IMR-90 (cell line): ENCODE results near the gene SCYL2. TPM values are rescaled to one million over a fixed set of nuclear protein-coding genes. Genes with fewer than 3 reads are reported as not detected.

Source experiments
- ATAC-seq: fragments of 200-7000 bp; cut with Tn5 transposase; 2 replicates; pipeline ENCODE4 v1.9.1; 2020; ENCODE audit warnings: low read depth, mild to moderate bottlenecking, moderate library complexity
- BruUV-seq: library from RNA; stranded (reverse); fragments of 400-500 nt; replicated peaks from 2 replicates; lab custom pipeline; 2021; lab: Mats Ljungman, UMichigan
- CTCF ChIA-PET: fragments of 300-600 bp; formaldehyde crosslinking; extraction: SDS; loops from one replicate; lab custom pipeline; 2021; ENCODE audit warnings: antibody characterized with exemption; lab: Yijun Ruan, JAX
- POLR2A ChIA-PET: fragments of 300-600 bp; sonication (Branson Sonifier 250); formaldehyde crosslinking; loops from one replicate; lab custom pipeline; 2022; ENCODE audit warnings: antibody characterized with exemption; ENCODE audit not compliant: unreplicated experiment; lab: Charles Lee
- DNase-seq: peaks from one replicate; pipeline ENCODE4 v3.0.0; 2013
- H2AFZ ChIP-seq: replicated peaks from 2 replicates; pipeline ENCODE3; 2013; ENCODE audit warnings: low read length, mild to moderate bottlenecking; ENCODE audit not compliant: poor library complexity
- H2AK5ac ChIP-seq: 2 replicates; pipeline ENCODE4 v1.6.1; 2013; ENCODE audit warnings: low read depth, low read length, inconsistent platforms
- H2AK9ac ChIP-seq: replicated peaks from 2 replicates; pipeline ENCODE3; 2013; ENCODE audit warnings: mild to moderate bottlenecking, low read depth, low read length, moderate library complexity; ENCODE audit not compliant: poor library complexity
- H2BK120ac ChIP-seq: 2 replicates; pipeline ENCODE4 v1.6.1; 2013; ENCODE audit warnings: low read depth, low read length, inconsistent platforms
- H2BK15ac ChIP-seq: 3 replicates; pipeline ENCODE4 v1.6.1; 2013; ENCODE audit warnings: low read depth, low read length, inconsistent platforms
- H2BK20ac ChIP-seq: 2 replicates; pipeline ENCODE4 v1.6.1; 2013; ENCODE audit warnings: low read depth, mild to moderate bottlenecking, inconsistent platforms, low read length, moderate library complexity
- H2BK5ac ChIP-seq: 2 replicates; pipeline ENCODE4 v1.6.1; 2013; ENCODE audit warnings: mild to moderate bottlenecking, low read depth, low read length, inconsistent platforms; ENCODE audit not compliant: poor library complexity, severe bottlenecking
- H3K14ac ChIP-seq: replicated peaks from 2 replicates; pipeline ENCODE4 v1.6.1; 2013; ENCODE audit warnings: low read depth, low read length, inconsistent platforms
- H3K18ac ChIP-seq: 2 replicates; pipeline ENCODE4 v1.6.1; 2013; ENCODE audit warnings: low read depth, low read length, control low read depth
- H3K23ac ChIP-seq: 2 replicates; pipeline ENCODE4 v1.6.1; 2013; ENCODE audit warnings: low read depth, low read length, inconsistent platforms
- H3K27ac ChIP-seq: 2 replicates; pipeline ENCODE4 v1.5.1; 2013; ENCODE audit warnings: mild to moderate bottlenecking, control low read depth, low read length; ENCODE audit not compliant: insufficient read depth
- H3K27me3 ChIP-seq: 2 replicates; pipeline ENCODE4 v1.6.1; 2013; ENCODE audit warnings: low read length; ENCODE audit not compliant: control insufficient read depth, insufficient read depth
- H3K36me3 ChIP-seq: 2 replicates; pipeline ENCODE4 v1.6.1; 2013; ENCODE audit warnings: low read length, mixed read lengths; ENCODE audit not compliant: control insufficient read depth, insufficient read depth
- H3K4ac ChIP-seq: 2 replicates; pipeline ENCODE4 v1.6.1; 2013; ENCODE audit warnings: low read depth, low read length, inconsistent platforms
- H3K4me1 ChIP-seq: 2 replicates; pipeline ENCODE4 v1.6.1; 2013; ENCODE audit warnings: low read length, mixed read lengths; ENCODE audit not compliant: control insufficient read depth, insufficient read depth
- H3K4me2 ChIP-seq: 2 replicates; pipeline ENCODE4 v1.6.1; 2013; ENCODE audit warnings: low read depth, mild to moderate bottlenecking, control low read depth, low read length, moderate library complexity
- H3K4me3 ChIP-seq: 2 replicates; pipeline ENCODE4 v1.5.1; 2013; ENCODE audit warnings: low read depth, mild to moderate bottlenecking, control low read depth, low read length, moderate library complexity; ENCODE audit not compliant: insufficient read depth
- H3K56ac ChIP-seq: 2 replicates; pipeline ENCODE4 v1.6.1; 2013; ENCODE audit warnings: low read length, inconsistent platforms; ENCODE audit not compliant: insufficient read depth; ENCODE audit errors: extremely low read depth
- H3K79me1 ChIP-seq, 2 experiments: 2 replicates each; pipeline ENCODE4 v1.6.1; 2013; ENCODE audit warnings: low read length in 2 of 2, inconsistent platforms in 1 of 2, low read depth in 1 of 2
- H3K9ac ChIP-seq: 2 replicates; pipeline ENCODE4 v1.6.1; 2013; ENCODE audit warnings: low read depth, low read length, control low read depth
- H3K9me1 ChIP-seq: 2 replicates; pipeline ENCODE4 v1.6.1; 2013; ENCODE audit warnings: low read length, inconsistent platforms; ENCODE audit not compliant: insufficient read depth
- H3K9me3 ChIP-seq: 2 replicates; pipeline ENCODE4 v1.6.1; 2013; ENCODE audit warnings: low read length; ENCODE audit not compliant: control insufficient read depth, insufficient read depth
- H4K20me1 ChIP-seq: 2 replicates; pipeline ENCODE4 v1.6.1; 2013; ENCODE audit warnings: low read length, inconsistent platforms; ENCODE audit not compliant: insufficient read depth
- H4K5ac ChIP-seq: 2 replicates; pipeline ENCODE4 v1.6.1; 2013; ENCODE audit warnings: mild to moderate bottlenecking, low read depth, low read length, control low read depth
- H4K8ac ChIP-seq, 2 experiments: 2 replicates each; pipeline ENCODE4 v1.6.1; 2013; ENCODE audit warnings: low read depth in 2 of 2, low read length in 2 of 2, control low read depth in 1 of 2, inconsistent platforms in 1 of 2
- H4K91ac ChIP-seq: 2 replicates; pipeline ENCODE4 v1.6.1; 2013; ENCODE audit warnings: low read depth, low read length, inconsistent platforms; ENCODE audit not compliant: insufficient read depth
- BHLHE40 ChIP-seq: fragments of 150-350 bp; IDR thresholded peaks from 2 replicates; pipeline ENCODE4 v1.6.1; 2016; ENCODE audit warnings: mild to moderate bottlenecking, low read depth, low read length
- CEBPB ChIP-seq: IDR thresholded peaks from 2 replicates; pipeline ENCODE4 v1.6.1; 2012; ENCODE audit warnings: low read depth, low read length, improper control_type of control experiment
- CHD1 ChIP-seq: IDR thresholded peaks from 2 replicates; pipeline ENCODE4 v1.6.1; 2012; ENCODE audit warnings: low read depth, low read length, improper control_type of control experiment
- FOS ChIP-seq: fragments of 150-350 bp; IDR thresholded peaks from 2 replicates; pipeline ENCODE4 v1.6.1; 2016; ENCODE audit warnings: low read depth, low read length
- MAFK ChIP-seq: IDR thresholded peaks from 2 replicates; pipeline ENCODE4 v1.6.1; 2012; ENCODE audit warnings: low read depth, low read length, improper control_type of control experiment
- MXI1 ChIP-seq: IDR thresholded peaks from 2 replicates; pipeline ENCODE4 v1.6.1; 2012; ENCODE audit warnings: low read depth, mild to moderate bottlenecking, low read length, moderate library complexity, borderline replicate concordance
- NFE2L2 ChIP-seq: fragments of 150-350 bp; IDR thresholded peaks from 2 replicates; pipeline ENCODE4 v1.6.1; 2016; ENCODE audit warnings: low read depth, mild to moderate bottlenecking, low read length
- POLR2A ChIP-seq: IDR thresholded peaks from 2 replicates; pipeline ENCODE4 v1.6.1; 2012; ENCODE audit warnings: mild to moderate bottlenecking, low read depth, low read length
- RAD21 ChIP-seq: IDR thresholded peaks from 2 replicates; pipeline ENCODE4 v1.6.1; 2012; ENCODE audit warnings: low read length, improper control_type of control experiment
- RCOR1 ChIP-seq: IDR thresholded peaks from 2 replicates; pipeline ENCODE4 v1.6.1; 2012; ENCODE audit warnings: mild to moderate bottlenecking, low read length, improper control_type of control experiment; ENCODE audit not compliant: insufficient replicate concordance
- RFX5 ChIP-seq: IDR thresholded peaks from 2 replicates; pipeline ENCODE4 v1.8.0; 2012; ENCODE audit warnings: low read depth, mild to moderate bottlenecking, low read length, moderate library complexity
- SMC3 ChIP-seq: fragments of 150-350 bp; IDR thresholded peaks from 2 replicates; pipeline ENCODE4 v1.6.1; 2016; ENCODE audit warnings: low read depth, mild to moderate bottlenecking, antibody characterized with exemption, low read length, moderate library complexity
- USF2 ChIP-seq: fragments of 150-350 bp; IDR thresholded peaks from 2 replicates; pipeline ENCODE4 v1.6.1; 2017; ENCODE audit warnings: mild to moderate bottlenecking, antibody characterized with exemption, low read length, low read depth
- WGBS, 2 experiments: methylation state at CpG; one replicate each; pipeline versions ENCODE4 v1.1.5 to v1.1.7; 2013; ENCODE audit warnings: missing lambda C conversion rate in 2 of 2; ENCODE audit not compliant: insufficient read length in 1 of 2; ENCODE audit errors: extremely low coverage in 2 of 2; 5-methylcytosine and 5-hydroxymethylcytosine counted together
- dilution Hi-C: fragments of 300-500 bp; cut with HindIII; formaldehyde crosslinking; loops from one replicate; pipeline ENCODE4 v1.14.3; 2018; ENCODE audit warnings: low sequenced_read_pairs; ENCODE audit not compliant: unreplicated experiment
- in situ Hi-C: fragments of 300-500 bp; cut with MboI; formaldehyde crosslinking; loops from 3 replicates; pipeline ENCODE4 v1.14.3; 2019; ENCODE audit warnings: low sequenced_read_pairs, inconsistent platforms, mixed read lengths
- intact Hi-C: fragments of 100-400 bp; cut with micrococcal nuclease; formaldehyde crosslinking; loops from 2 replicates; pipeline ENCODE4 v1.10.0; 2022
- polyA plus RNA-seq, 3 experiments: library from polyadenylated mRNA; depleted of rRNA; stranded (reverse); fragments of >200 nt; gene quantifications; 2 replicates each; pipeline ENCODE4 v1.2.3, GENCODE V29; 2012; ENCODE audit warnings: low replicate concordance in 1 of 3
- total RNA-seq: library from RNA; depleted of rRNA; stranded (reverse); fragments of >200 nt; gene quantifications from 2 replicates; pipeline ENCODE4 v1.2.3, GENCODE V29; 2012
- TF ChIP-seq, protein P1 (sequence below): conservative IDR thresholded peaks from 2 replicates; pipeline ENCODE4 v1.5.1; 2012; ENCODE audit warnings: mild to moderate bottlenecking, low read depth, low read length, improper control_type of control experiment

SCYL2 gene
- total and polyA plus RNA-seq, 2 of the 4 experiments (the other 2 are of a cell fraction), result 15.3 to 52.0 TPM

DNA sequence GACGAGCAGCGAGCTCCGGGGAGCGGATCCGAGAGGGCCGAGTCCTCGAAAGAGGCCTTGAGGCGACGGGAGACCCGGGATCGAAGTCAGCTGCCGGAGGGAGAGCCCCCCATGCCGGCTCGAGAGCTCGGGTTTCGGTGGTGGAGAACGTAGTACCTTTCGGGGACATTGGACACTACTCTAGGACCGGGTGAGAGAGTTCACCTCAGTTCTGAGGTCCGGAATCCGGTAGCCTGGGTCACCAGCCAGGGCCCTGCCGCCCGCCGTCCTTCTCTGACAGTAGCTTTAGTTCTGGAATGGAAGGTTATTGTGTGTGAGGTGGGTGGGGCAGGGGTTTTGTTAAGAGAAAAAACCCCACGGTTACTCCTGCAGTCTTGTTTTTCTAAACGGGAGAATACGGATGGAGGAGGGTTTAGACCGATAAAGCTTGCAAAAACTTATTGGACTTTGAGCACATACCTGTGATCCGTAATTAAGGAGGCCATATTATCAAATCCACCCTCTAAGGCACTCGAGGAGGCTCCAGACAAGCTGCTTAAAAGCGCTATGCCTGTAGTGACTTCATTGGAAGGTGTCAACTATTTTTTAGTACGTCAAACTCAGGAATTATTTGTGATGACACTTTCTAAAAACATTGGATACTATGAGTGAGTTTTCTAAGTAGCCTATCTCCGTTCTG is 765 bp downstream of the SCYL2 start:
- Histone ChIP-seq H3K9me1 (0 out of 2 replicates have a peak, but pooled peaks cover 3% of the 10 kb centered on the region), H3K9ac (peak overlapping the region; percentile 96), H3K56ac (peak overlapping the region; percentile 87), H3K18ac (peak overlapping the region; percentile 35), H3K4ac (peak overlapping the region; percentile 83), H3K23ac (peak overlapping the region; percentile 97), H2BK120ac (peak overlapping the region; percentile 50; the same call in 1 of the 2 replicates), H2BK20ac (no peak overlapping the region), H3K27me3 (no peaks in the 10 kb centered on the region), H4K91ac (peak overlapping the region; percentile 45; the same call in 1 of the 2 replicates), H2AK5ac (no peak overlapping the region), H3K79me1 (peaks cover 19 to 20% of the 10 kb centered on the region in 2 experiments), H2BK15ac (0 out of 3 replicates have a peak overlapping the region, but pooled peaks have one; percentile 47), H3K4me2 (peak overlapping the region; percentile 99), H3K9me3 (no peaks in the 10 kb centered on the region), H3K36me3 (no peaks in the 10 kb centered on the region), H4K8ac (peak overlapping the region; percentile 12 to 66; a peak in 2 of 4 replicates), H4K20me1 (peaks cover 11% of the 10 kb centered on the region), H3K4me3 (peak overlapping the region; percentile 89), H2AFZ (peak overlapping the region; percentile 91), H3K4me1 (peaks cover 3% of the 10 kb centered on the region), H2BK5ac (peak overlapping the region; percentile 52), H3K27ac (peak overlapping the region; percentile 54), H4K5ac (peak overlapping the region; percentile 64; the same call in 1 of the 2 replicates), H3K14ac (peak overlapping the region; percentile 87), H2AK9ac (peak overlapping the region; percentile 96)
- in situ Hi-C loops (no loop called here), intact Hi-C loops (loop anchor here (5.0 kb wide), 1 partner anchor 60 kb away; no protein-coding TSS in a partner anchor), dilution Hi-C loops (no loop called here)
- ATAC-seq, result peak; percentile 2; the same call in 1 of the 2 replicates
- WGBS, 2 experiments, result 0% methylated on average over 18 of the region's 33 CpGs; no CpG with 5 or more reads in 1 of the 2 experiments
- BruUV-seq, result no TSS peak
- ChIA-PET POLR2A (interaction anchor here (0.6 kb wide), 1 partner anchor 457 kb away, joined by 6 read pairs; no protein-coding TSS in a partner anchor), CTCF (interaction anchor here (0.6 to 1.4 kb wide), 4 partner anchors 12 to 288 kb away, joined by 3 to 4 read pairs (median 4); no protein-coding TSS in a partner anchor)
- no peak for TF ChIP-seq MAFK
- TF ChIP-seq FOS, result no peak
- no peak for TF ChIP-seq RCOR1
- TF ChIP-seq BHLHE40, result no peak
- TF ChIP-seq MXI1, result no peak
- no peak for TF ChIP-seq CHD1
- TF ChIP-seq USF2, result no peak
- TF ChIP-seq POLR2A, result no peak; the same call in 1 of the 2 replicates
- no peak for TF ChIP-seq SMC3
- TF ChIP-seq, protein P1, sequence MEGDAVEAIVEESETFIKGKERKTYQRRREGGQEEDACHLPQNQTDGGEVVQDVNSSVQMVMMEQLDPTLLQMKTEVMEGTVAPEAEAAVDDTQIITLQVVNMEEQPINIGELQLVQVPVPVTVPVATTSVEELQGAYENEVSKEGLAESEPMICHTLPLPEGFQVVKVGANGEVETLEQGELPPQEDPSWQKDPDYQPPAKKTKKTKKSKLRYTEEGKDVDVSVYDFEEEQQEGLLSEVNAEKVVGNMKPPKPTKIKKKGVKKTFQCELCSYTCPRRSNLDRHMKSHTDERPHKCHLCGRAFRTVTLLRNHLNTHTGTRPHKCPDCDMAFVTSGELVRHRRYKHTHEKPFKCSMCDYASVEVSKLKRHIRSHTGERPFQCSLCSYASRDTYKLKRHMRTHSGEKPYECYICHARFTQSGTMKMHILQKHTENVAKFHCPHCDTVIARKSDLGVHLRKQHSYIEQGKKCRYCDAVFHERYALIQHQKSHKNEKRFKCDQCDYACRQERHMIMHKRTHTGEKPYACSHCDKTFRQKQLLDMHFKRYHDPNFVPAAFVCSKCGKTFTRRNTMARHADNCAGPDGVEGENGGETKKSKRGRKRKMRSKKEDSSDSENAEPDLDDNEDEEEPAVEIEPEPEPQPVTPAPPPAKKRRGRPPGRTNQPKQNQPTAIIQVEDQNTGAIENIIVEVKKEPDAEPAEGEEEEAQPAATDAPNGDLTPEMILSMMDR, result no peak
- no peak for TF ChIP-seq RFX5
- no peak for TF ChIP-seq NFE2L2
- no peak for TF ChIP-seq RAD21
- no peak for TF ChIP-seq CEBPB
- DNase-seq, result peak; percentile 37
